ENCODE data around the gene IDH1.
"Not testable (repeated sequence)": the region's sequence is repeated elsewhere in the genome, so short reads cannot be mapped to it uniquely, and the experiment has no call there.

Gene IDH1

GRCh38 chr2:208222351-208222750 is 32.5 kb downstream of the IDH1 start:
- no peak for DNase-seq (ENCODE audit: low read depth in 2 of 2, low spot score in 1 of 2)

GRCh38 chr2:208221873-208222272 is 33.0 kb downstream of the IDH1 start:
- not testable (repeated sequence) for DNase-seq (ENCODE audit: low read depth in 2 of 2, low spot score in 1 of 2)

- DNase-seq (ENCODE audit: low read depth in 2 of 2, low spot score in 1 of 2) = no peak
Observed at GRCh38 chr2:208210688-208211451, 44.0 kb downstream of the IDH1 start.

GRCh38 chr2:208208335-208209085 is 46.4 kb downstream of the IDH1 start:
- no peak for DNase-seq (ENCODE audit: low read depth in 2 of 2, low spot score in 1 of 2)

- DNase-seq (ENCODE audit: low read depth in 2 of 2, low spot score in 1 of 2) = no peak
Observed at GRCh38 chr2:208207769-208208168, 47.1 kb downstream of the IDH1 start.

GRCh38 chr2:208204166-208204565 is 50.7 kb downstream of the IDH1 start:
- no peak for DNase-seq (ENCODE audit: low read depth in 2 of 2, low spot score in 1 of 2)

- DNase-seq (ENCODE audit: low read depth in 2 of 2, low spot score in 1 of 2) = no peak
Observed at GRCh38 chr2:208195531-208195930, 59.3 kb downstream of the IDH1 start.

- DNase-seq (ENCODE audit: low read depth in 2 of 2, low spot score in 1 of 2) = no peak
Observed at GRCh38 chr2:208192611-208193236, 62.1 kb downstream of the IDH1 start.

GRCh38 chr2:208189810-208190503 is 64.9 kb downstream of the IDH1 start, which contains the start of gene C2orf80:
Gene C2orf80 (minus strand): TSS chr2:208190030. CDS start chr2:208186986, 3,044 bp downstream.
- no peak for DNase-seq (ENCODE audit: low read depth in 2 of 2, low spot score in 1 of 2)

- DNase-seq (ENCODE audit: low read depth in 2 of 2, low spot score in 1 of 2) = no peak
Observed at GRCh38 chr2:208189069-208189809, 65.6 kb downstream of the IDH1 start.

GRCh38 chr2:208186893-208187292 is 68.0 kb downstream of the IDH1 start:
- no peak for DNase-seq (ENCODE audit: low read depth in 2 of 2, low spot score in 1 of 2)

GRCh38 chr2:208186465-208186864 is 68.4 kb downstream of the IDH1 start:
- DNase-seq (ENCODE audit: low read depth in 2 of 2, low spot score in 1 of 2) = no peak

All from stimulated activated CD8-positive, alpha-beta memory T cell treated with anti-CD3 and anti-CD28 coated beads, Interleukin-4, amount 100 ng/mL, for 1 hour (primary cell).